ENCODE data around the gene CCBE1.

GRCh38 chr18:59565957-59566356 lies 131.3 kb downstream of the CCBE1 start:
- no peak for TF ChIP-seq REST (IDR thresholded peaks at IDR 0.05; ENCODE audit: insufficient read depth in 1 of 2, low read depth in 2 of 2, low read length in 2 of 2)
- TF ChIP-seq TAF1 (IDR thresholded peaks at IDR 0.05; ENCODE audit: borderline replicate concordance, insufficient read depth, low read length) = no peak
- no peak for TF ChIP-seq SIN3A (IDR thresholded peaks at IDR 0.05; ENCODE audit: borderline replicate concordance, insufficient read depth, low read length)

Measured in PFSK-1 (cell line).